RWPE1 (cell line): Measurements from ENCODE around the gene CCDC90B.
"Not testable (repeated sequence)": the region's sequence is repeated elsewhere in the genome, so short reads cannot be mapped to it uniquely, and the experiment has no call there.

ENCODE experiments used
- CTCF ChIA-PET: fragments of 350-600 bp; sonication (Branson Sonifier 250); formaldehyde crosslinking; extraction: SDS; loops from one replicate; lab custom pipeline; 2021; lab: Yijun Ruan, JAX
- POLR2A ChIA-PET: fragments of 400-600 bp; formaldehyde crosslinking; extraction: SDS; loops from one replicate; lab custom pipeline; 2020; ENCODE audit warnings: antibody characterized with exemption; ENCODE audit not compliant: low non-redundant PET; lab: Yijun Ruan, JAX
- DNase-seq: peaks from one replicate; pipeline ENCODE4 v3.0.0; 2012; ENCODE audit warnings: low spot score
- H3K27ac ChIP-seq: fragments of 450-650 bp; 2 replicates; pipeline ENCODE4 v1.5.1; 2017
- TF ChIP-seq, protein P1 (sequence below): fragments of 450-650 bp; conservative IDR thresholded peaks from 2 replicates; pipeline ENCODE4 v1.5.1; 2017; ENCODE audit warnings: low read depth, mild to moderate bottlenecking

The CCDC90B gene

DNA sequence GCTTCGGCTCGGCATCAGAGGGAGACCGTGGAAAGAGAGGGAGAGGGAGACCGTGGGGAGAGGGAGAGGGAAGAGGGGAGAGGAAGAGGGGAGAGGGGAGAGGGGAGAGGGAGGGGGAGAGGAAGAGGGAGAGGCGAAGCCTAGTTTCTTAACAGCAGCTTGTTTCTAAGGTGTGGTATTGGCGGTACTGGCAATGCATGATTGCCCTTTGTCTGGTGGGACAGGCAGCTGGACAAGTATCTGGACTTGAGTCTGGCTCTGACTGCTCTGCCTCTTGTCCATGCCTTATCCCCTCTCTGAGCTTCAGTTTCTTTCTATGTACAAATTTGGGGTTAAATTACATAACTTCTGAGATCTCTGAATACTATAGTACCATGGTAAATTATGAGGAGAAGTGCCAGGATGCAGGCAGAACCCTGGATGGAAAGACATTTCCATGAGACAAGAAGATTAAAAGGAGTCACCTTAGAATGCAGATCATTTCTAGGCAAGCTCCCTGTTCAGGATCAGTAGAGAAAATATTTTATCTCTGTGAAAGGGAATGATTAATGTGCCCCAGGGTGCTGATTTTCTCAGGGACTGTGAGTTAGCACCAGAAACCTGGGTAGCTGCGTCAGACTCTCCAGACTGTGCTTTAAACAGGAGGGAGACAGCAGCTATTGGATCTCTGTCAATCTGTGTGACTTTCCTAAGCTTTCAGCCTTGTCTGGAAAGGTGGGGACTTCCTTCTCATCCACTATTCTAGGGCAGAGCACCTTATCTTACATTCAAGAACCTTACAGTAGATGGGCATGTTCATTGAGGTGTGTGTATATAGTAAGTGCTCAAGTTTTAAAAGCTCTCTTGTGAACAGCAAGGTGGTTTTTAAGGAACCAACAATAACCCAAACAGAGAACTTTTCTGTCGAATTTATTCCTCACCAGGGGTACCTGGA is 31.9 kb upstream of the CCDC90B start:
- POLR2A ChIA-PET: no interaction called here
- TF ChIP-seq, protein P1, sequence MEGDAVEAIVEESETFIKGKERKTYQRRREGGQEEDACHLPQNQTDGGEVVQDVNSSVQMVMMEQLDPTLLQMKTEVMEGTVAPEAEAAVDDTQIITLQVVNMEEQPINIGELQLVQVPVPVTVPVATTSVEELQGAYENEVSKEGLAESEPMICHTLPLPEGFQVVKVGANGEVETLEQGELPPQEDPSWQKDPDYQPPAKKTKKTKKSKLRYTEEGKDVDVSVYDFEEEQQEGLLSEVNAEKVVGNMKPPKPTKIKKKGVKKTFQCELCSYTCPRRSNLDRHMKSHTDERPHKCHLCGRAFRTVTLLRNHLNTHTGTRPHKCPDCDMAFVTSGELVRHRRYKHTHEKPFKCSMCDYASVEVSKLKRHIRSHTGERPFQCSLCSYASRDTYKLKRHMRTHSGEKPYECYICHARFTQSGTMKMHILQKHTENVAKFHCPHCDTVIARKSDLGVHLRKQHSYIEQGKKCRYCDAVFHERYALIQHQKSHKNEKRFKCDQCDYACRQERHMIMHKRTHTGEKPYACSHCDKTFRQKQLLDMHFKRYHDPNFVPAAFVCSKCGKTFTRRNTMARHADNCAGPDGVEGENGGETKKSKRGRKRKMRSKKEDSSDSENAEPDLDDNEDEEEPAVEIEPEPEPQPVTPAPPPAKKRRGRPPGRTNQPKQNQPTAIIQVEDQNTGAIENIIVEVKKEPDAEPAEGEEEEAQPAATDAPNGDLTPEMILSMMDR: no peak
- H3K27ac ChIP-seq: no peak overlapping the region
- DNase-seq: no peak
- CTCF ChIA-PET: interaction anchor here (0.6 kb wide), 2 partner anchors 218 to 224 kb away, joined by 3 to 5 read pairs; no protein-coding TSS in a partner anchor

DNA sequence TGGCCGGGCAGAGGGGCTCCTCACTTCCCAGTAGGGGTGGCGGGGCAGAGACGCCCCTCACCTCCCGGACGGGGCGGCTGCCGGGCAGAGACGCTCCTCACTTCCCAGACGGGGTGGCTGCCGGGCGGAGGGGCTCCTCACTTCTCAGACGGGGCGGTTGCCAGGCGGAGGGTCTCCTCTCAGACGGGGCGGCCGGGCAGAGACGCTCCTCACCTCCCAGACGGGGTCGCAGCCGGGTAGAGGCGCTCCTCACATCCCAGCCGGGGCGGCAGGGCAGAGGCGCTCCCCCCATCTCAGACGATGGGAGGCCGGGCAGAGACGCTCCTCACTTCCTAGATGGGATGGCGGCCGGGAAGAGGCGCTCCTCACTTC is 30.7 kb upstream of the CCDC90B start:
- CTCF ChIA-PET, H3K27ac ChIP-seq, POLR2A ChIA-PET, DNase-seq: not testable (repeated sequence)

GRCh38 chr11:83316143-83316896 is 30.2 kb upstream of the CCDC90B start:
- DNase-seq, CTCF ChIA-PET, H3K27ac ChIP-seq, POLR2A ChIA-PET: not testable (repeated sequence)

DNA sequence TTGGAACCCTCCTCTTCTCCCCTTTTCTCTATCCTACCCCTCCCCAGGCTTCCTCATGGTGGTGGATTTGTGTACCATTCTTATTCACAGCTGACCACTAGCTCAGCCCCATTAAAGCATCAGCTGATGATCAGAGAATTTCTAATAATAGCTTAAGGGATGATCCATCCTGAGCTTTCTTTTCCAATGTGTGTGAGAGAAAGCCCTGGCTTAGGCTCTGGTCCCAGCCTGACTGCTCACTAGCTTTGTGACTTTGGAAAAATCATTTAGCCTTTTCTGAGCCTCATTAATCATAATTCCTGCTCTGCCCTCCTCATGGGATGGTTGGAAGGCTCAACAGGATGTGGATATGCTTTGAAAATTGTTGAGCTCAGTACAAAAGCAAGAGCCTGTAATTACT is 26.3 kb upstream of the CCDC90B start:
- CTCF ChIA-PET: no interaction called here
- TF ChIP-seq, protein P1: no peak
- H3K27ac ChIP-seq: no peak overlapping the region
- POLR2A ChIA-PET: no interaction called here
- DNase-seq: no peak

GRCh38 chr11:83311701-83312100 is 25.5 kb upstream of the CCDC90B start:
- no peak for DNase-seq
- ChIA-PET POLR2A (no interaction called here), CTCF (no interaction called here)
- no peak overlapping the region for H3K27ac ChIP-seq
- TF ChIP-seq, protein P1: no peak

- CTCF ChIA-PET: interaction anchor here (0.6 kb wide), 1 partner anchor 18 kb away, joined by 3 read pairs; no protein-coding TSS in a partner anchor
- H3K27ac ChIP-seq: no peak overlapping the region
- no peak for DNase-seq
- POLR2A ChIA-PET: no interaction called here
- TF ChIP-seq, protein P1: no peak
These were observed 24.6 kb upstream of the CCDC90B start for GRCh38 chr11:83310718-83311117.

DNA sequence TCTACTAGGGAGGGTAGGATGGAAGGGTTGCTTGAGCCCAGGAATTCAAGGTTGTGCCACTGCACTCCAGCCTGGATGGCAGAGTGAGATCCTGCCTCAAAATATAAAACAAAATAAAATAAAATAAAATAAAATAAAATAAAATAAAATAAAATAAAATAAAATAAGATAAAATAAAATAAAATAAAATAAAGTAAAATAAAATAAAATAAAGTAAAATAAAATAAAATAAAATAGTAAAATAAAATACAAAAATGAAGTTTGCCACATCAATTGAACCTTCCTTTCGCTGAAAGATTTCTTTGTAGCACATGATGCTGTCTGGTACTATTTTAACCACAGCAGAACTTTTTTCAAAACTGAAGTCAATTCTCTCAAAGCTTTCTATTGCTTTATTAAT is 22.4 kb upstream of the CCDC90B start:
- POLR2A ChIA-PET: interaction anchor here (0.6 kb wide), 1 partner anchor 1529 kb away, joined by 6 read pairs; no protein-coding TSS in a partner anchor
- CTCF ChIA-PET, H3K27ac ChIP-seq, DNase-seq: not testable (repeated sequence)
